Peyer's patch (tissue), 4 donors: Measurements from ENCODE around the gene AKT1.

Source experiments
- CTCF ChIP-seq, 6 experiments: fragments of 450-650 bp in 4 of 6; fragments of 200-600 bp in 2 of 6; sonication (generic) in 1 of 6; IDR thresholded peaks; one replicate each; pipeline ENCODE4 v1.5.1; 2017 to 2019; ENCODE audit warnings: antibody characterized with exemption in 6 of 6, mild to moderate bottlenecking in 3 of 6, moderate library complexity in 1 of 6
- POLR2A ChIP-seq, 2 donors: fragments of 450-650 bp; IDR thresholded peaks; one replicate each; pipeline ENCODE4 v1.5.1; 2017; ENCODE audit warnings: antibody characterized with exemption in 2 of 2, mild to moderate bottlenecking in 2 of 2, moderate library complexity in 2 of 2

GRCh38 chr14:104780513-104781030 is 15.0 kb downstream of the AKT1 start:
- TF ChIP-seq CTCF (IDR thresholded peaks at IDR 0.05) (no peak), POLR2A (IDR thresholded peaks at IDR 0.05) (no peak)
